NCI-H524 treated with DMSO at 0.1 percent for 48 hours (cell line): ENCODE measurements around the gene GLIS1.
"Not testable (repeated sequence)": the region's sequence is repeated elsewhere in the genome, so short reads cannot be mapped to it uniquely, and the experiment has no call there.

Experiments used
- DNase-seq: peaks from one replicate; lab custom pipeline; 2025; lab: John Stamatoyannopoulos, UW

Gene GLIS1

GRCh38 chr1:53739109-53739681 lies at the start of gene GLIS1:
GLIS1 (minus strand) TSS chr1:53739164; CDS start chr1:53738064, 1,100 bp downstream.
- no peak for DNase-seq

DNA sequence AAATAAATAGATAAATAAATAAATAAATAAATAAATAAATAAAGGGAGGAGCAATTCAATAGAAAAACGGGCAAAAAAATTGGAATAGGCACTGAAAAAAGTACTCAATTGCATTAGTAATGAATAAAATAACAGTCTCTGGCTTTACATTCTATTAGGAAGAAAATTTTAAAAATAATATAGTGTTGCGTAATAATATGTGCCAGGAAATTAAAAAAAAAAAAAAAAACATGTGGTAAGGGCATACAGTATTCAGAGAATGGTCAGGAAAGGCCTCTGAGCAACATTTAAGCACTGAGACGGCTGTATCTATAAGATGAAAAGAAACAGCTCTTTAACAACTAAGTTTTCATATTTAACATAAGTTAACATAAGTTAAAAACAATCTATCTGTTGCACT lies 48.7 kb upstream of the GLIS1 start:
- no peak for DNase-seq

DNA sequence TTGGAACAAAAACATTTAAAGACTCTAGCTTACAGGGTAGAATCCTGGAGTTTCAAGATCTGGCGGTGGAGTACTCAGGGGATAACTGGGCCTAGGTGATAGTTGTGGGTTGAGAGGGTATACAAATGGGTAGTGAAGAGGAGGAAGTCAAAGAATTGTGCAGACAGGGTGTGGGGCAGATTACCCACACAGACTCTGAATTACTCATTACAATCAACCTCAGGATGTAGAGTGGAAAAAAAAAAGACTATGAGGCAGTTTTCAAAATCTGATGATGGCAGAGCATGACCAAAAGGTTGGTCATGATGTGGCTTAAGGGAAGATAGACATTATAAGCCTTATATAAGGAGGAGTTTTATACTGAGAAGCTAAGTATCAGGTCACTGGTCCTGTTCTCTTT lies 44.1 kb upstream of the GLIS1 start:
- DNase-seq, result no peak

DNA sequence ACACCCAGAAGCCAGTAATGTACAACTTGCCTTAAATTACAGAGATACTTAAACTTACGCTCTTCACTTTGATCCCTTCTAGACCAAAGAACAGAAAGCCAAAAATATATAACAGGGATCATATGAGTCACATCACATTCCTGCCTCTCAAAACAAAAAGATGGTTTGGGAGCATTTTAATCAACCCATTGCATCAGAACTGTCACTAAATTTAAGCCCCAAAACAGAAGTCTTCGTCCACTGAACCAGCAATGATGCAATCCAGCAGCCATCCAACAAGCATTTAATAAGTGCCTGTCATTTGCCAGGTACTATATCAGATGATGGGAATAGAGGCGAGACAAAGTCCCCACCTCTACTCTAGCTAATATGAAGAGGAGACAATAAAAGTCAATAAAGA lies 42.7 kb upstream of the GLIS1 start:
- no peak for DNase-seq

- no peak for DNase-seq
These were observed 38.3 kb upstream of the GLIS1 start for GRCh38 chr1:53777272-53777671.

GRCh38 chr1:53771648-53772047 lies 32.7 kb upstream of the GLIS1 start:
- no peak for DNase-seq

- no peak for DNase-seq
These were observed 30.8 kb upstream of the GLIS1 start for GRCh38 chr1:53769780-53770179.

DNA sequence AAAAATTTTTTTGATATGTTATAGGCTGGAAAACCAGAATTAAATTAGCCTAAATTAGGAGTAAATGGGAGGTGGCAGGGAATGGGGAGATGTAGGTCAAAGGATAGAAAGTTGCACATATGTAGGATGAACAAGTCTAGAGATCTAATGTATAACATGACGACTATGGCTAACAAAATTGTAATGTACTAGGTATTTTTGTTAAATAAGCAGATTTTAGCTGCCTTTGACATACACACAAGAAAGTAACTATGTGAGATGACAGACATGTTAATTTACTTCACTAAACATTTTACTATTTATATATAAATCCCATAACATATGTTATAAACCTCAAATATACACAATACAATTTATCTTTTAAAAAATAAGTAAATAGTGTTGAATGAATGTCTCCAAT lies 30.2 kb upstream of the GLIS1 start:
- DNase-seq, result no peak

- DNase-seq, result no peak
These were observed 28.0 kb upstream of the GLIS1 start for GRCh38 chr1:53766831-53767405.

DNA sequence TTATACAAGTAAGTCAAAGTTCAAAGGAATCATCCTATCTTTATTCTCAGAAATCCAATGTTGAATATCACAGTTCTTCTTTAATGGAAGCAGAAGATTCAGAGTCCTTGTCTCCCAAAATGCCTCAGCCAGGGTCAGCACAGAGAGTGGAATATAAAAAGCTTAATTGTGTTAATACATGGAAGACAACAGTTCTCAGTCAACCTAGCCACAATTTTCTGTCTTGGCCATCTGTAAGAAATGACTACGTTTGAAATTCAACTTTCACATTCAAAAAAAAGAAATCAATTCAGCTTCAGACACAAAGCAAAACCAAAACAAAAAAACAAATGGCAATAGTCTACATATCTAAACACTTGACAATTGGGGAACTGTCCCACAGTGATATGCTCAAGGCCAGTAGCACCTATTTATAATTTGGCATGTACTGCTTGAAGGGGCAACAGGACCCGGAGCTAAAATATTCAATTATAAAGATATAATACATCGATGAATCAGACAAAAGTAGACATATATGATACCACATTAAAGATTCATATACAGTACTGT lies 27.3 kb upstream of the GLIS1 start:
- DNase-seq, result no peak

DNA sequence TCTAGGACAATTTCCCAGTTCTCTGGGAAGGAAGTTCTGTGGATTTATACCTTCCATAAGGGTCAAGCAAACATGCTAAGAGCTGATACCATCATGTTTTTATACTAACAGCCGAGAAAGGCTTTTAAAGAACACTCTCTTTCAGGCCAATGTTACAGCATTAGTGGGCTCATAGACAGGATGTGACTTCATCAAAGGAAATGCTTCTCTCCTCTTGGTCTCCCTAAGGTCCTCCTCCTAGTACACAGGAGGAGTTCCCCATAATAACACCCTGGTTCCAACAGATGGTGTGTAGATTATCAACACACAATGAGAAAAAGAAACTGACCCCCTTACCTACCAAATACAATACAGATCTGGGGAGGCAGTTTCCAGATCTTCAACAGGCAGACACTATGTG lies 26.7 kb upstream of the GLIS1 start:
- no peak for DNase-seq

- DNase-seq, result no peak
These were observed 24.9 kb upstream of the GLIS1 start for GRCh38 chr1:53763911-53764310.

GRCh38 chr1:53763461-53763860 lies 24.5 kb upstream of the GLIS1 start:
- DNase-seq, result no peak

DNA sequence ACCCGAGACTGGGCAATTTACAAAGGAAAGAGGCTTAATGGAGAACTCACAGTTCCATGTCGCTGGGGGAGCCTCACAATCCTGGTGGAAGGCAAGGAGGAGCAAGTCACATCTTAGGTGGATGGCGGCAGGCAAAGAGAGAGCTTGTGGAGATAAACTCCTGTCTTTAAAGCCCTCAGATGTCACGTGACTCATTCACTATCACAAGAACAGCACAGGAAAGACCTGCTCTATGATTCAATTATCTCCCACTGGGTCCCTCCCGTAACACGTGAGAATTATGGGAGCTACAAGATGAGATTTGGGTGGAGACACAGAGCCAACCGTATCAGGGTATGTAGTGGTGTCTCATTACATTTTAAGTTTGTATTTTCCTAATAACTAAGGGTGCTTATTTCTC lies 21.5 kb upstream of the GLIS1 start:
- not testable (repeated sequence) for DNase-seq

- DNase-seq, result no peak
These were observed 16.9 kb upstream of the GLIS1 start for GRCh38 chr1:53755874-53756273.

DNA sequence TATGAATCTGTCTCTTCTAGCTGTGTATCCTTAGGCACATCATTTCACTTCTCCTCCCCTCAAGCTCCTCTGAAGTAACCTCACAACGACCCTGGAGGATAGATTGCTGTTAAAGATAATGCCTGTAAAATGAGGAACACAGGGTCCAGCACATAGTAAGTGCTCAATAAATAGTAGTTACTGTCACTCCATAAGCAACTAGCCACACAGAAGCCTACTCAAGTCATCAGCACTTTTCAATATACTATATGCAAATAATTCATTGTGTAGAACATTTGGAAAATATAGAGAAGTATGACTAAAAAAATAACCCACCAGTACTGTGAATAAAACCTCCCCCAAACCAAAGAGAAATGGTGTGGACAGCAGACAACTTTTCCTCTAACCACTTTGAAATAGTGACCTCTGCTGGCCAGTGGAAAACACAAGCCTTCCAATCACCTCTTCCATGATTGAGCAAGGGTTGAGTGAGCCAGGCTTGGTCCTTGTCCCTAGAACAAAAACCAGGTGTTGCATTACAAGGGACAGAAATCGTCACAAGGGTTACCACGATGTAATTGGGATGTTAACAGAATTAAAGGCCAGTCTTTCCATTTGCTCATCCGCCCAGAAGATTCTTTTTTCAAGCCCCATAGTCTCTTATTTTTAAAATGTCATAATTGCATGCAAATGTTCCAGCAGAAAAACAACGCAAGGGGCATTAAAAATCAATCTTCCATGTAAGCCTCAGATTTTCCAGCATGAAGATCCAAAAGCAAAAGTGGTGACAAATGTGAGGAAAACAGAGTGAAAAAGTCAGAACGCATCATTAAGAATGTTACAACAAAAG lies 15.7 kb upstream of the GLIS1 start:
- no peak for DNase-seq

DNA sequence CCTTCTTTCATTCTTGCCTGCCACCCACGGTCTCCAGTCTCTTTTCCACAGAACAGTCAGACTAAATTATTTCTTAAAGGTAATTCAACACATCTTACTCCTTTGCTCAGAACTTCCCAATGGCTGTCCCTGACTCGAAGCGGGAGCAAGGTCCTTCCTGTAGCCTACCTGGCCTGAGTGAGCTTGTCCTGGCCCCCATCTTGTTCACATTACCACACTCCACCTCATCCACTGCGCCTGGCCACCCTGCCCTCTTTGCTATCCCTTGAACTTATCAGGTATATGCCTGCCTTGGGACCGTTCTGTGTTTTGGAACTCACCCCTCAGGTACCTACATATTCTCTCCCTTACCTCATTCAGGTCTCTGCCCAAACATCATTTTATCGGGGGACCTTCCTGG lies 13.3 kb upstream of the GLIS1 start:
- no peak for DNase-seq

DNA sequence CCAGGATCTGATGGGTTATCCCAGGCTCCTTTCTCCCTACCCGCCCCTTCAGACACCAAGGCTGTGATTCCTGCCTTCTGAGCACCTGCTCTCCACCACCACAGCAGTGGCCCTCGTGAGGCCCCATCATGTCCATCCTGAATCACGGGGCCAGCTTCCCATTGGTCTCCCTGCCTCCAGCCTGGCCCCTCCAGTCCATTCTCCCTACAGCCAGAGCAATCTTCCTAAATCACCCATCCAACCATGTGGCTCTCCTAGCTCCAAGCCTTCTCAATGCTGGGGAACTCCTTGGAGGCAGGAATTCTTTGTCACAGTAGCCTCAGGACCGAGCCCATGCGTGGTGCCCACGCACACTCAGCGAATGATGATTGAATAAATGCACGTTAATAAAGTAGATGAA lies 8.9 kb upstream of the GLIS1 start:
- DNase-seq, result no peak

DNA sequence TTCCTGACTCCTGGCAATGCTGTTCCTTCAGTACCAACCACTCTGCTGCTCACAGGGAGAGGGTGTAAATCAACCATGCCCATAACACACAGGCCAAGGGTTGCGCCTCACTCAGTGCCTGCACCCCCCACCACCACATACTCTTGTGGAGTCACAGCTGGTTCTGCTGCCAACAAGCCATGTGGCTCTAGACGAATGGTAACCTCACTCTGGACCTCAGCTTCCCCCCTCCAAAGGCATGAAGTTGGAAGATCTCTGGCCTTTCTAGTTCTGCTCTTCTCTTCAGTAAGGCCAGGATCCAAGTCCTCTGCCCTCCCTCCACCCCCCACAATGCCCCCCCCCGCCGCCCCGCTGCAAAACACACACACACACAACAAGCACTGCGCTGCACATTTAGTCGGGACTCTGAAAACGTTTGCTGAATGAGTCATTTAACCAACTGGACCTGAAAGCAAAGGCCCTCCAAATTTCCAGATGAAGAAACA lies 1.7 kb upstream of the GLIS1 start:
- no peak for DNase-seq

DNA sequence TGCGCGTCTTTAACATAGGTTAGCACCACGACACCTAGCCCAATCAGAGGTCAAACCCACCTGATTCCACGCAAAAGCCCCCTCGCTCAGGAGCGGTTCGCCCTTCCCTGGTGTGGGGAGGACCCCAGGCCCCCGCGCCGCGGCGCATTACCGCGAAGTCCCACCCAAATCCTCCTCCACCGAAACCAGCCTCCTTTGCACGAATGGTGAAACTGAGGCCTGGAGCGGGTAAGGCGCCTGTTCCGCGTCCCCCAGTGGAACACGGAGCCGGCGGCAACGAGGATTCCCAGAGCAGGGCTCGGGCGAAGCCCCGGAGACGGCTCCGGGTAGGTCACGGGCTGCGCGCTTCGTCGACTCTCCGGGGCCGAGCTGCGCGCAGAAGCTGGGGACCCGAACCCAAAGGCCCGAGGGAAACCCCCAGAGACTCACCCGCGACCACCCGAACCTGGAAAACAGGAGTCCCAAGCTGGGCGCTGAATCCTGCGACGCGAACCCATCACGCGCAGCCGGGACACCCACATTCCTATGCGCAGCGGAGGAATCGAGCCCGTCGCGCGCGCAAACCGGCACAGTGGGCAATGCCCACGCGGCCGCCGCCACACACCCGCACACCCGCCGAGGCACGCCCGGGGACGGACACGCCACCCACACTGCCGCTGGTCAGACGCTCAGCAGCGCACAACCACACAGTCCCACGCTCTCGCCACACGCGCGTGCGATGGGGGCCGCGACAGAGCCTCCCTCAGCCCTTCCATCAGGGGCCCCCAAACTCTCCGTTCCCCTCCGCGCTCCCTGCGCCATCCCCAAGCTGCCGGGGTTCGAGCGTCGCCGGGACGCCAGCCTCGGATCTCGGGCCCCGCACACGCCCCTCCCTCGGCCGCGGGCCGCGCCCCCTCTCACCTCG lies 507 bp downstream of the GLIS1 start:
- no peak for DNase-seq

GRCh38 chr1:53737648-53738204 lies 1.2 kb downstream of the GLIS1 start:
- DNase-seq, result no peak

DNA sequence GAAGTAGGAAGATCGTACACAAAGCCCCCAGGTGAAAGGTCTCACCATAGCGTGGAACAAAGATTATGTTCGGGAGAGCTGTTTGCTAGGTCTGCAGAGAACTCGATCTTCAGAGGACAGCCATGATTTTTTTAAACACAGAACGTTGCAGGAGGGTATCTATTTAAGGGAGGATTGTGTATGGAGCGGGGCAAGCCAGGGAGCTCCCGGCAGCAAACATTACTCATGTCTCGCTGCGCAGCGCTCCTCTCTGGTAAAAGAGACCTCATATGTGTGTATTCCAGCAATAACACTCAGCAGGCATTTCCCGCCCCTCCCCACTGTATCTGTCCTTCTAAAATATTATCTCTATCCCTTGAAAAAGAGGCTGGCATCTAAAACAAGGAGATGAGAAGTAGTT lies 2.7 kb downstream of the GLIS1 start:
- DNase-seq, result no peak
